GM23338 (cell line): ENCODE data around the gene PRAC1. TPM values are rescaled to one million over a fixed set of nuclear protein-coding genes. Genes with fewer than 3 reads are reported as not detected.

Experiments
- ATAC-seq: fragments of 200-7000 bp; cut with Tn5 transposase; 3 replicates; pipeline ENCODE4 v1.9.1; 2020
- DNase-seq: peaks from one replicate; pipeline ENCODE4 v3.0.0-alpha.2; 2015; ENCODE audit warnings: low spot score
- H2AFZ ChIP-seq: fragments of 200-600 bp; sonication (generic); 2 replicates; pipeline ENCODE4 v1.8.0; 2016; ENCODE audit warnings: antibody characterized with exemption, mild to moderate bottlenecking, moderate library complexity
- H3F3A ChIP-seq: fragments of 200-600 bp; sonication (generic); replicated peaks from 2 replicates; pipeline ENCODE4 v1.8.0; 2017; ENCODE audit warnings: antibody characterized with exemption, mixed run types, low read depth
- H3K27ac ChIP-seq: fragments of 200-600 bp; sonication (generic); 2 replicates; pipeline ENCODE4 v1.6.1; 2016; ENCODE audit warnings: low read depth
- H3K27me3 ChIP-seq: fragments of 200-600 bp; sonication (generic); 2 replicates; pipeline ENCODE4 v1.8.0; 2016; ENCODE audit warnings: mild to moderate bottlenecking, mixed run types, moderate library complexity; ENCODE audit not compliant: insufficient read depth
- H3K36me3 ChIP-seq: fragments of 200-600 bp; sonication (generic); 2 replicates; pipeline ENCODE4 v1.8.0; 2016; ENCODE audit warnings: mild to moderate bottlenecking; ENCODE audit not compliant: insufficient read depth
- H3K4me1 ChIP-seq: fragments of 200-600 bp; sonication (generic); 2 replicates; pipeline ENCODE4 v1.8.0; 2016; ENCODE audit warnings: mild to moderate bottlenecking, moderate library complexity; ENCODE audit not compliant: insufficient read depth
- H3K4me2 ChIP-seq: fragments of 200-600 bp; sonication (generic); 2 replicates; pipeline ENCODE4 v1.7.1; 2017; ENCODE audit warnings: mixed run types
- H3K4me3 ChIP-seq: fragments of 200-600 bp; sonication (generic); 2 replicates; pipeline ENCODE4 v1.6.1; 2016; ENCODE audit warnings: mixed run types
- H3K79me2 ChIP-seq: fragments of 200-600 bp; sonication (generic); replicated peaks from 2 replicates; pipeline ENCODE4 v1.8.0; 2017; ENCODE audit warnings: mild to moderate bottlenecking; ENCODE audit not compliant: insufficient read depth
- H3K9me2 ChIP-seq: fragments of 200-600 bp; sonication (generic); 2 replicates; pipeline ENCODE4 v1.8.0; 2017; ENCODE audit not compliant: insufficient read depth
- H4K20me1 ChIP-seq: fragments of 200-600 bp; sonication (generic); replicated peaks from 2 replicates; pipeline ENCODE4 v1.8.0; 2017; ENCODE audit warnings: mild to moderate bottlenecking; ENCODE audit not compliant: insufficient read depth
- H3K27ac Mint-ChIP-seq: 2 replicates; pipeline ENCODE4 v1.8.0; 2020; ENCODE audit warnings: inconsistent platforms, mild to moderate bottlenecking, moderate library complexity, mixed read lengths
- H3K27me3 Mint-ChIP-seq: 3 replicates; pipeline ENCODE4 v1.8.0; 2022; ENCODE audit warnings: low read depth, mild to moderate bottlenecking, moderate library complexity, mixed read lengths, inconsistent platforms; ENCODE audit not compliant: insufficient read depth, poor library complexity
- H3K36me3 Mint-ChIP-seq: 3 replicates; pipeline ENCODE4 v1.8.0; 2021; ENCODE audit warnings: low read depth, mild to moderate bottlenecking, inconsistent platforms, moderate library complexity, mixed read lengths
- H3K4me1 Mint-ChIP-seq: 3 replicates; pipeline ENCODE4 v1.8.0; 2020; ENCODE audit warnings: mild to moderate bottlenecking, inconsistent platforms, mixed read lengths
- H3K4me3 Mint-ChIP-seq: 3 replicates; pipeline ENCODE4 v1.8.0; 2021; ENCODE audit warnings: moderate library complexity, mild to moderate bottlenecking, inconsistent platforms, mixed read lengths
- H3K9me3 Mint-ChIP-seq: 3 replicates; pipeline ENCODE4 v1.8.0; 2020; ENCODE audit warnings: moderate library complexity, mild to moderate bottlenecking, inconsistent platforms, mixed read lengths
- CTCF ChIP-seq, 2 experiments: fragments of 200-600 bp in 1 of 2; sonication (generic) in 1 of 2; conservative IDR thresholded peaks; 2 replicates each; pipeline versions ENCODE4 v1.5.1 to v1.6.1; 2016 to 2017; ENCODE audit warnings: antibody characterized with exemption in 2 of 2, low read depth in 2 of 2, mild to moderate bottlenecking in 2 of 2, moderate library complexity in 1 of 2
- EZH2 ChIP-seq: fragments of 200-600 bp; sonication (generic); IDR thresholded peaks from one replicate; pipeline ENCODE4 v1.8.0; 2017; ENCODE audit warnings: antibody characterized with exemption, mild to moderate bottlenecking, low read depth; ENCODE audit not compliant: unreplicated experiment
- EZH2phosphoT487 ChIP-seq: fragments of 200-600 bp; sonication (generic); IDR thresholded peaks from one replicate; pipeline ENCODE4 v1.8.1; 2018; ENCODE audit warnings: antibody characterized with exemption; ENCODE audit not compliant: unreplicated experiment
- JUNB ChIP-seq: IDR thresholded peaks from one replicate; pipeline ENCODE4 v1.6.1; 2016; ENCODE audit warnings: antibody characterized with exemption; ENCODE audit not compliant: unreplicated experiment
- REST ChIP-seq: IDR thresholded peaks from one replicate; pipeline ENCODE4 v1.6.1; 2018; ENCODE audit warnings: antibody characterized with exemption; ENCODE audit not compliant: unreplicated experiment
- STAT1 ChIP-seq: IDR thresholded peaks from one replicate; pipeline ENCODE4 v1.6.1; 2016; ENCODE audit warnings: antibody characterized with exemption; ENCODE audit not compliant: unreplicated experiment
- ZNF114 ChIP-seq: fragments of 250-450 bp; sonication (Bioruptor Pico); IDR thresholded peaks from 2 replicates; pipeline ENCODE4 v1.5.0; 2020; ENCODE audit warnings: mild to moderate bottlenecking, moderate library complexity
- ZNF331 ChIP-seq: fragments of 250-450 bp; sonication (Bioruptor Pico); IDR thresholded peaks from 2 replicates; pipeline ENCODE4 v1.5.0; 2020; ENCODE audit warnings: low read depth, mild to moderate bottlenecking, moderate library complexity
- ZNF462 ChIP-seq: fragments of 250-450 bp; sonication (Bioruptor Pico); IDR thresholded peaks from 2 replicates; pipeline ENCODE4 v1.5.0; 2020; ENCODE audit warnings: mild to moderate bottlenecking, moderate library complexity
- long read RNA-seq: library from polyadenylated mRNA; unstranded; transcript quantifications from one replicate; pipeline ENCODE4 v2.0.0, GENCODE V29; 2020; ENCODE audit not compliant: unreplicated experiment
- polyA plus RNA-seq: library from polyadenylated mRNA; unstranded; fragments of >200 nt; fragmentation: Nextera tagmentation; extraction: Ambion mirVana; gene quantifications from 2 replicates; pipeline ENCODE4 v1.2.1, GENCODE V29; 2016
- total RNA-seq: library from RNA; depleted of rRNA; stranded (reverse); fragments of >200 nt; shearing (Covaris generic); gene quantifications from 2 replicates; pipeline ENCODE4 v1.2.3, GENCODE V29; 2014; rRNA removed

The PRAC1 gene
- total RNA-seq (not detected in 2 replicates), polyA plus RNA-seq (0.70 TPM in 1 of 2 replicates, not detected in the other)
- long read RNA-seq, result 0 reads

GRCh38 chr17:48722201-48722907 lies at the start of gene PRAC1:
Gene PRAC1, minus strand, starts transcription at chr17:48722518. Its CDS starts 126 bp downstream, at chr17:48722392.
- no peak within 1 kb of the TSS for H3K27ac ChIP-seq
- peaks cover 41% of the 10 kb centered on the region for H3F3A ChIP-seq
- Mint-ChIP-seq H3K4me3 (peak within 1 kb of the TSS; percentile 53), H3K4me1 (peaks cover 44% of the 10 kb centered on the region), H3K36me3 (no peaks in the 10 kb centered on the region), H3K27ac (no peak within 1 kb of the TSS), H3K27me3 (peaks cover 100% of the 10 kb centered on the region), H3K9me3 (no peaks in the 10 kb centered on the region; the same call in 2 of the 3 replicates)
- no peaks in the 10 kb centered on the region for H3K36me3 ChIP-seq
- TF ChIP-seq EZH2 (peak; percentile 84), ZNF114 (no peak)
- peaks cover 43% of the 10 kb centered on the region for H3K4me1 ChIP-seq
- DNase-seq (peak; percentile 63), ATAC-seq (peak; percentile 3)
- H2AFZ ChIP-seq, result peak within 1 kb of the TSS; percentile 77
- peak within 1 kb of the TSS; percentile 52 for H3K4me3 ChIP-seq
- H4K20me1 ChIP-seq, result peaks cover 35% of the 10 kb centered on the region
- H3K4me2 ChIP-seq, result peak within 1 kb of the TSS; percentile 84
- H3K27me3 ChIP-seq, result peaks cover 100% of the 10 kb centered on the region
- no peaks in the 10 kb centered on the region for H3K79me2 ChIP-seq
- no peaks in the 10 kb centered on the region for H3K9me2 ChIP-seq

DNA sequence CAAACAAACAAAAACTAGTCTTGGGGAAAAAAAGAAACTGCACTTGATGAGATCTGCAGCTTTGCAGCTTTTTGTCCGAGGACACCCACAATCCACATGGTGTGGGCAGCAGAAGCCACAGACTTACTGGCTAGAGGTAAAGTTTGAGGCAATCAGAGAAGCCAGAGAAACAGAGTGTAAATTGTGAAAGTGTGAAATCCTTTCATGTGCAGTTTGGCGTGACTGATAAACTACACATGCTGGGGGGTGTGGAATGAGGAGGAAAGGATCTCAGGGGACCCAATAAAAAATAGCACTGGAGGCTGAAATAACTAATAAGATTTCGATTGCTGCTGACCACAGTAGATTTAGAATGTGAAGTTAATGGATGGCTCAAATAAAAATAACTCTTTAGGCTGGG lies 48.6 kb upstream of the PRAC1 start:
- Histone ChIP-seq H4K20me1 (no peaks in the 10 kb centered on the region), H3K4me3 (no peak overlapping the region), H3K4me2 (no peak overlapping the region), H3K9me2 (no peaks in the 10 kb centered on the region), H3K27me3 (peaks cover 5% of the 10 kb centered on the region; the same call in 1 of the 2 replicates), H3K27ac (no peak overlapping the region), H3K79me2 (no peaks in the 10 kb centered on the region), H2AFZ (no peak overlapping the region), H3F3A (no peaks in the 10 kb centered on the region), H3K36me3 (no peaks in the 10 kb centered on the region), H3K4me1 (no peaks in the 10 kb centered on the region)
- H3K27ac Mint-ChIP-seq, result no peak overlapping the region
- no peak overlapping the region for H3K4me3 Mint-ChIP-seq
- H3K36me3 Mint-ChIP-seq, result no peaks in the 10 kb centered on the region
- no peaks in the 10 kb centered on the region for H3K4me1 Mint-ChIP-seq
- peaks cover 3% of the 10 kb centered on the region; the same call in 1 of the 3 replicates for H3K9me3 Mint-ChIP-seq
- DNase-seq (no peak), ATAC-seq (no peak)
- peaks cover 2% of the 10 kb centered on the region for H3K27me3 Mint-ChIP-seq
- TF ChIP-seq ZNF462 (no peak), EZH2phosphoT487 (no peak), JUNB (no peak), ZNF331 (CRISPR knock-in tag) (no peak), REST (no peak), STAT1 (no peak), CTCF (conservative IDR thresholded peaks at IDR 0.05; ENCODE audit: low read depth in 2 of 2) (no peak)
